GM21619 (cell line): ENCODE data around the gene STAT5B.
A peak's percentile ranks its signal among the peaks of the same experiment; 100 is the strongest.
"Not testable (repeated sequence)": the region's sequence is repeated elsewhere in the genome, so short reads cannot be mapped to it uniquely, and the experiment has no call there.

Experiments used
- ATAC-seq: cut with Tn5 transposase; IDR thresholded peaks from one replicate; pipeline ENCODE4 v1.9.1; 2021; ENCODE audit not compliant: unreplicated experiment

The STAT5B gene

GRCh38 chr17:42276359-42276608 lies at the start of gene STAT5B:
Gene STAT5B, minus strand, starts transcription at chr17:42276391. Its CDS starts 44,264 bp downstream, at chr17:42232127.
- peak; percentile 48 for ATAC-seq

GRCh38 chr17:42325026-42325425 lies 48.8 kb upstream of the STAT5B start:
- ATAC-seq, result no peak

GRCh38 chr17:42323268-42323773 lies 47.1 kb upstream of the STAT5B start:
- ATAC-seq, result no peak

- no peak for ATAC-seq
Observed at GRCh38 chr17:42322382-42323267, 46.4 kb upstream of the STAT5B start.

- ATAC-seq, result no peak
Observed at GRCh38 chr17:42321555-42321954, 45.4 kb upstream of the STAT5B start.

GRCh38 chr17:42317967-42318366 lies 41.8 kb upstream of the STAT5B start:
- ATAC-seq, result not testable (repeated sequence)

- no peak for ATAC-seq
Observed at GRCh38 chr17:42317266-42317845, 41.2 kb upstream of the STAT5B start.

GRCh38 chr17:42316755-42317154 lies 40.6 kb upstream of the STAT5B start:
- ATAC-seq, result no peak

- ATAC-seq, result no peak
Observed at GRCh38 chr17:42315402-42316156, 39.4 kb upstream of the STAT5B start.

- ATAC-seq, result no peak
Observed at GRCh38 chr17:42313773-42314566, 37.8 kb upstream of the STAT5B start.

GRCh38 chr17:42313389-42313772 lies 37.2 kb upstream of the STAT5B start:
- ATAC-seq, result no peak

- ATAC-seq, result no peak
Observed at GRCh38 chr17:42312285-42313130, 36.3 kb upstream of the STAT5B start.

- ATAC-seq, result no peak
Observed at GRCh38 chr17:42312035-42312284, 35.8 kb upstream of the STAT5B start.

- ATAC-seq, result no peak
Observed at GRCh38 chr17:42311240-42312034, 35.2 kb upstream of the STAT5B start.

- ATAC-seq, result no peak
Observed at GRCh38 chr17:42310787-42311215, 34.6 kb upstream of the STAT5B start.

- ATAC-seq, result no peak
Observed at GRCh38 chr17:42309986-42310786, 34.0 kb upstream of the STAT5B start.

- no peak for ATAC-seq
Observed at GRCh38 chr17:42309142-42309541, 33.0 kb upstream of the STAT5B start.

GRCh38 chr17:42308446-42308845 lies 32.3 kb upstream of the STAT5B start:
- no peak for ATAC-seq
